AG10803 (cell line): Measurements from ENCODE around the gene TSPAN14.

Experiments
- DNase-seq: peaks from one replicate; pipeline ENCODE4 v3.0.0; 2010; ENCODE audit warnings: low read depth
- H3K4me3 ChIP-seq: 2 replicates; pipeline ENCODE4 v1.5.1; 2011; ENCODE audit warnings: mild to moderate bottlenecking, low read length, control low read depth
- TF ChIP-seq, protein P1 (sequence below): conservative IDR thresholded peaks from 2 replicates; pipeline ENCODE4 v1.5.1; 2011; ENCODE audit warnings: mild to moderate bottlenecking, low read length, control low read depth, inconsistent platforms

TSPAN14 gene

DNA sequence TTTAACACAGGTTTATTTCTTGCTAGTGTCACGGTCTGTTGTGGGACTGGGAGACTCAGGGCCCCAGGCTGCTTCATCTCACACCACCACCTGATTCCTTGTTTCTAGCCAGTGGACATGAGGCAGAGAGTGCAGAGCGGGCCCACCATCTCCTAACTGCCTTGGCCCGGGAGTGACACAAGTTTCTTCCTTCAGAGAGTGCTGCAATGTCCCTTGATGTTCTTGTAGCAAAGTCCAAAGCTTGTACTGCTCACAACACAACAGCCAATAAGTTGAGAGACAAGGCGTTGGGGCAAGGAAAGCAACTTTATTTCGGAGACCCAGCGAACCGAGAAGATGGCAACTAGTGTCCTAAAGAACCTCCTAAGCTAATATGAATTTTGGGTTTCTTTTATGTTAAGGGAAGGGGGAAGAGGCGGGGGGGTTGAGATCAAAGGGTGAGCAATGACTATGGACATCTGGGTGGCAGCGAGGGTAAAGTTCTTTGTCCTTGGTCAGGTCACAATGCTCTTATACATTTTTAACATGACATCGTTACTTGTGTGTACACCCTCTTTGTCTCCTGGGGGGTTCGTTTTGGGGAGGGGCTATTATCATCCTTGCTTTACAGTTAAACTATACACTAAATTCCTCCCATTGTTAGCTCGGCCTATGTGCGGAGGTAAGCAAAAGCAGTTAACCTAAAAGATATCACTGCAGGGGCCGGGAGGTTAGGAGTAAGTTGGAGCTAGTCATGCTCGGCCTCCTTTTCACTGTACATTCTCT, 115.2 kb downstream of the TSPAN14 start:
- TF ChIP-seq, protein P1, sequence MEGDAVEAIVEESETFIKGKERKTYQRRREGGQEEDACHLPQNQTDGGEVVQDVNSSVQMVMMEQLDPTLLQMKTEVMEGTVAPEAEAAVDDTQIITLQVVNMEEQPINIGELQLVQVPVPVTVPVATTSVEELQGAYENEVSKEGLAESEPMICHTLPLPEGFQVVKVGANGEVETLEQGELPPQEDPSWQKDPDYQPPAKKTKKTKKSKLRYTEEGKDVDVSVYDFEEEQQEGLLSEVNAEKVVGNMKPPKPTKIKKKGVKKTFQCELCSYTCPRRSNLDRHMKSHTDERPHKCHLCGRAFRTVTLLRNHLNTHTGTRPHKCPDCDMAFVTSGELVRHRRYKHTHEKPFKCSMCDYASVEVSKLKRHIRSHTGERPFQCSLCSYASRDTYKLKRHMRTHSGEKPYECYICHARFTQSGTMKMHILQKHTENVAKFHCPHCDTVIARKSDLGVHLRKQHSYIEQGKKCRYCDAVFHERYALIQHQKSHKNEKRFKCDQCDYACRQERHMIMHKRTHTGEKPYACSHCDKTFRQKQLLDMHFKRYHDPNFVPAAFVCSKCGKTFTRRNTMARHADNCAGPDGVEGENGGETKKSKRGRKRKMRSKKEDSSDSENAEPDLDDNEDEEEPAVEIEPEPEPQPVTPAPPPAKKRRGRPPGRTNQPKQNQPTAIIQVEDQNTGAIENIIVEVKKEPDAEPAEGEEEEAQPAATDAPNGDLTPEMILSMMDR: no peak
- no peak for DNase-seq
- no peak overlapping the region for H3K4me3 ChIP-seq

DNA sequence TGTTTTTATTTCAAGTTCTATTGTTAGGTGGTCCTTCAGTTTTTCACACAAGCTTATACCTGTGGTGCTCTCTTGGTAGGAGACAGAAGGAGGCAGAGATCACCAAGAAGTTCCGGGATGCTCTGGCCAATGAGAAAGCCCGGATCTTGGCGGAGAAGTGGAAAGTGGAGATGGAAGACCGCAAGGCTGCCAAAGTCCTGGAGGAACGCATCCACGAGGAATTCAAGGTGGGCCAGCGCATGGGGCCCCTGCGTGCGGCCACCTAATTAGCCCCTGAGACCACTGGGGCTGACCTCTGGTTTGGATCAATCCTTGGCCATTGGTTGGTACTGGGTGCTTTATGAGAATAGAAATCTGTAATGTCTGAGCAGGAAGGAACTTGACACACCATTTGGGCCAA, 117.2 kb downstream of the TSPAN14 start:
- no peak for DNase-seq
- no peak overlapping the region for H3K4me3 ChIP-seq
- TF ChIP-seq, protein P1: no peak

DNA sequence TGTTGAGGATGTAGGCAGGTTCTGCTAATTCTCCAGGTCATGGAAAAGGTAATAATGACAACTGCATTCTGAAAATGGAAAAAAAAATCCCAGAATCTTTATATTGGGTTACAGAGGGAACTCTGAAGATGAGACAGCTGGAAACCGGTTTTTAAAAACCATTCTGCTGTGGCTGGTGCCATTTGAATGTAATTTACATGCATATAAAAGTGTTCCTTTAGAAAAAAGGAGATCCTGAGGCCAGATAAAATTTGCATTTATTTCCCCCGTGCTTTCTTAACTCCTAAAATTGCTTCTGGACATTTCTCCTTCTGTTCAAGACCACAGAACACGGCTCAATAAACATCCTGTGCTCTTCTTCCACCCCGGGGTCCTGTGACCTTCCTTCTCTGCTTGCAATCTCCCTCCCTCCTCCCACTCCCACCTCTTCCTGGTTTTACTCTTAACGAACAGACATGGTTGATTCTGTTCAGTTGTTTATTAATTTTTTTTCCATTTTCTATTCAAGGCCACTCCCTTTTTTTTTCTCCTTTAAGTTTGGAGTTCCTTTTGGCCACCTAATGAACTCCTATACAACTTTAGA, 125.2 kb downstream of the TSPAN14 start:
- DNase-seq: no peak
- TF ChIP-seq, protein P1: no peak
- no peak overlapping the region for H3K4me3 ChIP-seq

DNA sequence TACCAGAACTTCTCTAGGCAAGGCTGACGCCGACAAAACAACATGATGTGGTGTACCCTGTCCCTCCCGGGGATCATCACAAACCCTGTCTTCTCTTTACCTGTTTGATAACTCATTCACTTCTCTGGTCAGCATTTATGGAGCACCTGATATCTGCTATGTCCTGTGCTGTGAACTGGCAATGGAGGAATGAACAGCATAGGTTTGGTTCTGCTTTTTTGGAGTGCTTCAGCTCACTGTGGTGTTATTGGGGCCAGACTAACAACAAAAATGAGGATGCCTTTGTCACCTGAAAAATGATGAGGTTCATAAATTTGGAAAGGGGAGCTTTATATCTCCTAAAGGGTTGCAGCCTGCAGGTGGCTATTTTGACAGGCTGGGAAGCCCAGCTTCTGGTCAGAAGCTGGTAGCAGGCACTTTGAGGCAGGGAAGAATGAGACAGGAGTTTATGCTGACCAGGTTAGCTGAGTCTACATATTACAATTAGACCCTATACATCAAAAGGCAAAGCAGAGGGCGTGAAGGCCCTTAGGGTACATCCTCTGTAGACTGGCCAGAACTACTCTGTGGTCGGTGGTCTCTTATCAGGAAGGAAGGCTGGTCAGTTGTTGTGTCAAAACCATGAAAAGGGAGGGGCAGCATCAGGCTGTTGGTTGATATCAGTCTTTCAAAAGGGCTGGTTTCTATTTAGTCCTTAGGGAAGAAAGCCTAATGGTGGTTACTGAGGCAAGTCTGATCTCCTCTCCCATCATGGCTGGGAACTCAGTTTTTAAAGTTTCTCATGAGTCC, 125.9 kb downstream of the TSPAN14 start:
- TF ChIP-seq, protein P1: no peak

DNA sequence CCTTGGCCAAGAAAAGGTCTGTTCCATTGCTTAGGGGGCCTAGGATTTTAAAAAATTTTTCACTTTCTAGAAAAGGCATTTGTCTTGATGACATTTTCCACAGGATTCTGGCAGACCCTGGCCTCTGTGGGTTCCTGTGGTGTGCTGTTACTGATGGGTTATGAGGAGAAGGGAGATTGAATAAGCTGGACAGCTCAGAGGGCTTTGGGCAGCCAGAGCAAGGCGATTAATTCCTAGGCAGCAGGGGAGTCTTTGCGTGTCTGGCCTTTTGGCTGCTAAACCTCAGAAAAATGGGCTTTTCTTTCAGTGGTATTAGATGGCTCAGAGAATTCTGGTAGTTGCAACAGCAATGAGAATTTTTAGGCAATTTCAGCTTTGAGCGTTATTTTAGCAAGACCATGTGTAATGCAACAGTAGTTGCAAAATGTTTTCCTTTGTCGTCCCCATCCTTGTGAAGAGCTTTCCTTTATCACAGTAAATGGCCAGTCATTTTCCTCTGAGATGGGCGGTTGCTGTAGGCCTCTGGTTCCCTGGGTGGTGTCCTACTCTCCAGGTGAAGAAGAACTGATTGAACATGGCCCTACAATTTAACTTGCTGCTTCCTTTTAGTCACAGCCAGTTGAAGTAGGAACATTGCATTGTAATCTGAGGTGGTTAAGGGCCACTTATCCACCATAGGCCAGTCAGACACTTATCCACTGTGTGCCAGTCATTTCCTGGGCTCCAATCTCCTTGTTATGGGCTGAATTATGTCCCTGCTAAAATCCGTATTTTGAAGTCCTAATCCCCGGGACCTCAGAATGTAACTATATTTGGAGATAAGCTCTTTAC, 126.7 kb downstream of the TSPAN14 start:
- TF ChIP-seq, protein P1: no peak
- no peak overlapping the region for H3K4me3 ChIP-seq
- no peak for DNase-seq

More for the DNA sequence above, 125.9 kb downstream of the TSPAN14 start:
- H3K4me3 ChIP-seq: no peak overlapping the region
- DNase-seq: no peak

DNA sequence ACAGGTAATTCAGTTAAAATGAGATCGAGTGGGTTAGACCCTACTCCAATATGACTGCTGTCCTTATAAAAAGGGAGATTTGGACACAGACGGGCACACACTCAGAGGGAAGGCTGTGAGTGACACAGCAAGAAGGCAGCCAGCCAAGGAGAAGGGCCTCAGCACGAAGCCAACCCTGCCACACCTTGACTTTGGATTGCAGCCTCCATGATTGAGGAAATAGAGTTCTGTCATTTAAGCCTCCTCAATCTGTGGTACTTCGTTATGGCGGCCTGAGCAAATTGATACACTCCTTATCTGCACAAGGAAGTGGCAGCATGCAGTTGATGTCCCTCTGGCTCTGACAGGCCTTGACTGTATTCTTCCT, 127.3 kb downstream of the TSPAN14 start:
- TF ChIP-seq, protein P1: no peak
- no peak for DNase-seq
- H3K4me3 ChIP-seq: no peak overlapping the region
